Left ventricle myocardium inferior (tissue), 1 donor: ENCODE data around the gene EIF6. TPM values are rescaled to one million over a fixed set of nuclear protein-coding genes. Genes with fewer than 3 reads are reported as not detected.

ENCODE experiments used
- DNase-seq: peaks from one replicate; pipeline ENCODE4 v3.0.0-alpha.2; 2020
- H3K27ac ChIP-seq: fragments of 200-600 bp; replicated peaks from 2 replicates; pipeline ENCODE4 v1.8.0; 2021
- H3K27me3 ChIP-seq: fragments of 200-600 bp; 2 replicates; pipeline ENCODE4 v1.8.0; 2021; ENCODE audit warnings: low read depth
- H3K36me3 ChIP-seq: fragments of 200-600 bp; 2 replicates; pipeline ENCODE4 v1.8.0; 2021
- H3K4me1 ChIP-seq: fragments of 200-600 bp; 2 replicates; pipeline ENCODE4 v1.8.0; 2021
- H3K4me3 ChIP-seq: fragments of 200-600 bp; 2 replicates; pipeline ENCODE4 v1.8.0; 2021; ENCODE audit warnings: mild to moderate bottlenecking, moderate library complexity
- H3K9me3 ChIP-seq: fragments of 200-600 bp; replicated peaks from 2 replicates; pipeline ENCODE4 v1.8.0; 2021
- intact Hi-C: fragments of 100-400 bp; cut with micrococcal nuclease; formaldehyde crosslinking; loops from one replicate; pipeline ENCODE4 v1.11.0; 2022
- total RNA-seq: library from RNA; stranded (reverse); fragmentation: NEBNext Ultra II Directional; extraction: Animal tissue kit (Norgen Biotek cat#: 25700); gene quantifications from one replicate; pipeline ENCODE4 v1.2.1, GENCODE V29; 2021
- TF ChIP-seq, protein P1 (sequence below): fragments of 200-600 bp; IDR thresholded peaks from 2 replicates; pipeline ENCODE4 v1.8.0; 2021; ENCODE audit warnings: antibody characterized with exemption, mild to moderate bottlenecking, borderline replicate concordance
- donor health status: DM: no; HTN: yes; CAD: no; lungs with severe emphysema.

The EIF6 gene
- total RNA-seq, 1 donor from 2014 or later, result 37.4 TPM

DNA sequence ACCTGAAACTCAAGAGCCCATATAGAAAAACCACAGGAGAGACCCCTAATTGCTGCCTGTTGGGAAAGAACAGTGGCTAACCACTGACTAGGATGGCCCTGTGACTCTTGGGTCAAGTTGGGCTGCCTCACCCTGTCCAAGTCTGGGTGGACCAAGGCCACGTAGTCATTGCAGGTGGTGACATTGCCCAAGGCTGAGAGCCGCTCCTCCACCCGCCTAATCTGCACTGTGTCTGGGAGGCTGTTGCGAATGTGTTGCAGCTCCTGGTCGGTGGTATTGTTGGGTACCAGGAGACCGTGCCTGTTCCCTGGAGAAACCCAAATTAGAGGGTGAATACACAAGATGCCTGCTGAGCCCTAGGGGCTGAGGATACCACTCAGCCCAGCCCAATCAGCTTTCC, 4.0 kb downstream of the EIF6 start:
- Histone ChIP-seq H3K4me3 (no peak overlapping the region), H3K9me3 (no peaks in the 10 kb centered on the region), H3K36me3 (peaks cover 36% of the 10 kb centered on the region), H3K27me3 (no peaks in the 10 kb centered on the region), H3K4me1 (peaks cover 66% of the 10 kb centered on the region), H3K27ac (no peak overlapping the region)
- intact Hi-C loops, result no loop called here
- TF ChIP-seq, protein P1, sequence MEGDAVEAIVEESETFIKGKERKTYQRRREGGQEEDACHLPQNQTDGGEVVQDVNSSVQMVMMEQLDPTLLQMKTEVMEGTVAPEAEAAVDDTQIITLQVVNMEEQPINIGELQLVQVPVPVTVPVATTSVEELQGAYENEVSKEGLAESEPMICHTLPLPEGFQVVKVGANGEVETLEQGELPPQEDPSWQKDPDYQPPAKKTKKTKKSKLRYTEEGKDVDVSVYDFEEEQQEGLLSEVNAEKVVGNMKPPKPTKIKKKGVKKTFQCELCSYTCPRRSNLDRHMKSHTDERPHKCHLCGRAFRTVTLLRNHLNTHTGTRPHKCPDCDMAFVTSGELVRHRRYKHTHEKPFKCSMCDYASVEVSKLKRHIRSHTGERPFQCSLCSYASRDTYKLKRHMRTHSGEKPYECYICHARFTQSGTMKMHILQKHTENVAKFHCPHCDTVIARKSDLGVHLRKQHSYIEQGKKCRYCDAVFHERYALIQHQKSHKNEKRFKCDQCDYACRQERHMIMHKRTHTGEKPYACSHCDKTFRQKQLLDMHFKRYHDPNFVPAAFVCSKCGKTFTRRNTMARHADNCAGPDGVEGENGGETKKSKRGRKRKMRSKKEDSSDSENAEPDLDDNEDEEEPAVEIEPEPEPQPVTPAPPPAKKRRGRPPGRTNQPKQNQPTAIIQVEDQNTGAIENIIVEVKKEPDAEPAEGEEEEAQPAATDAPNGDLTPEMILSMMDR, result no peak
- DNase-seq, result no peak

DNA sequence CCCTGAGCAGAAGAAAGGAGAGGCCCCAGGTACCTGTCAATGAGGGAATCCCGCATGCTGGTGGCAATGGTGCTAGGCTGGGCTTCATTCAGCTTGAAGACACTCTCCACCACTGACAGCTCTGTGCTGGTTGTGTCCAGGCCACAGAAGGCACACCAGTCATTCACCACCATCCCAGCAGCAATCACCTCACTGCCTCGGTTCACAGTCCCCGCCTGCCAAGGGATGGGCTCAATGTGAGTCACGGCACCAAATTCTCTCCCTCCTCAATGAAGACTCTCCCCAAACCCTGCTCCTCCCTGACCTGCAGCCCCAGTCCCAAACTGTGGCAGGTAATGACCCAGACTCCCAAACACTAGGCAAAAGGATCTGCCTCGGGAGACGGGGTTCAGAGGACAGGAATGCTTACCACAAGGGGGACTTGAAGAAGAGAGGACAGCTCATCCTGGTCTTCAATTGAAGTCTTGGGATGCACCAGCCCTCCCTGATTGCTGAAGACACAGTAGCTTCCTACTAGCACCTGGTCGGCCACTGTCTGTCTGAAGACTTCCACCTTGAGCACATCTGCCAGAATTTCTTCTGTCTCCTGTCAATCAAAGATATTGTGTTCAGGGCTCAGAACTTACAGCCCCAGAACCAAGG, 4.9 kb downstream of the EIF6 start:
- intact Hi-C loops, result no loop called here
- no peak overlapping the region for H3K4me3 ChIP-seq
- TF ChIP-seq, protein P1, result no peak
- peaks cover 61% of the 10 kb centered on the region for H3K4me1 ChIP-seq
- no peak overlapping the region for H3K27ac ChIP-seq
- H3K36me3 ChIP-seq, result peaks cover 40% of the 10 kb centered on the region
- no peaks in the 10 kb centered on the region for H3K27me3 ChIP-seq
- no peaks in the 10 kb centered on the region for H3K9me3 ChIP-seq
- no peak for DNase-seq

DNA sequence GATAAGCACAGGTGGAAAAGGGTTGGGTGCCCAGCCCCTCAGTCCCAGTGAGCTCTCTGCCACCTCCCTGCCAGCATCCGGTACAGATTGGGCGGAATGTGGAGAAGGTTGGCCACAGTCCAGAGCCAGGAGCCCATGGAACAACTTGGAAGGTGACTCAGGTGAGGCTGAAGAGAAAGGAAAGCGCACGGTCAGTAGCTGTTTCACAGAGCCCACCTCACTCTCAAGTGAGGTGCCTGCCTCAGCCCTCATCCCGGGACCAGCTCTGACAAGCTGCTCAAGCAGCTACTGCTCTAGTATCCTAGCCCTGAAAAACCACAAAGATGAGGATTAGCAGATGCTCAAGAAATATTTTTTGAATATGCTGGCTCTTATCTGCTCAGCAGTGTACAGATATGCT, 5.5 kb downstream of the EIF6 start:
- TF ChIP-seq, protein P1, result no peak
- Histone ChIP-seq H3K4me1 (peaks cover 58% of the 10 kb centered on the region), H3K9me3 (no peaks in the 10 kb centered on the region), H3K36me3 (peaks cover 40% of the 10 kb centered on the region), H3K27ac (peak overlapping the region; percentile 99), H3K4me3 (no peak overlapping the region), H3K27me3 (no peaks in the 10 kb centered on the region)
- DNase-seq, result no peak
- intact Hi-C loops, result no loop called here

GRCh38 chr20:35277531-35278395, 6.8 kb downstream of the EIF6 start, which contains the start of gene MMP24OS:
Gene MMP24OS (minus strand): TSS chr20:35278122. CDS start chr20:35277929, 193 bp downstream.
- Histone ChIP-seq H3K27me3 (no peaks in the 10 kb centered on the region), H3K27ac (peak within 1 kb of the TSS; percentile 99), H3K4me1 (peaks cover 45% of the 10 kb centered on the region), H3K36me3 (peaks cover 40% of the 10 kb centered on the region), H3K9me3 (no peaks in the 10 kb centered on the region), H3K4me3 (peak within 1 kb of the TSS; percentile 93)
- intact Hi-C loops, result no loop called here
- DNase-seq, result peak; percentile 93
- TF ChIP-seq, protein P1, result peak; percentile 37

DNA sequence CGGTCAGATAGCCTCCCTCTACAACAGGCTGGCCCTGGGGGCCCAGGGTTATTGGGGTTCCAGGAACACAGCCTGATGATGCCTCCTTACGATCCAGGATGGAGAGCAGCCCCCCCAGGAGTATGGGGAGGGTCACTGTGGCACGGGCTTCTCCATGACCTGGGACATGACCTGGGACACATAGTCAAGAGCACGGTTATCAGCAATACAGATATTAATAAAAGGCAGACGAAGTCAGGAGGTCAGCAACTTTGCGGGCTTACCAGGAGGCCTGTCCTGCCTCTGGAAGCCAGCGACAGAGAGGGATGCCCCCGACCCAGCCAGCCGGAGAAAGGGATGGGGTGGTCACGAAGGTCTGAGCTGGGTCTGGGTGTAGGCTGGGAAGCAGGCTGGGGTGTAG, 7.4 kb downstream of the EIF6 start:
- H3K4me1 ChIP-seq, result peaks cover 38% of the 10 kb centered on the region
- peak overlapping the region; percentile 99 for H3K27ac ChIP-seq
- intact Hi-C loops, result no loop called here
- H3K4me3 ChIP-seq, result peak overlapping the region; percentile 93
- H3K27me3 ChIP-seq, result no peaks in the 10 kb centered on the region
- DNase-seq, result no peak
- H3K9me3 ChIP-seq, result no peaks in the 10 kb centered on the region
- TF ChIP-seq, protein P1, result no peak
- H3K36me3 ChIP-seq, result peaks cover 40% of the 10 kb centered on the region
